ENCODE measurements around the gene FGF23. TPM values are rescaled to one million over a fixed set of nuclear protein-coding genes. Genes with fewer than 3 reads are reported as not detected.
A peak's percentile ranks its signal among the peaks of the same experiment; 100 is the strongest.

FGF23 gene
- total and polyA plus RNA-seq, 7 donors: not detected

DNA sequence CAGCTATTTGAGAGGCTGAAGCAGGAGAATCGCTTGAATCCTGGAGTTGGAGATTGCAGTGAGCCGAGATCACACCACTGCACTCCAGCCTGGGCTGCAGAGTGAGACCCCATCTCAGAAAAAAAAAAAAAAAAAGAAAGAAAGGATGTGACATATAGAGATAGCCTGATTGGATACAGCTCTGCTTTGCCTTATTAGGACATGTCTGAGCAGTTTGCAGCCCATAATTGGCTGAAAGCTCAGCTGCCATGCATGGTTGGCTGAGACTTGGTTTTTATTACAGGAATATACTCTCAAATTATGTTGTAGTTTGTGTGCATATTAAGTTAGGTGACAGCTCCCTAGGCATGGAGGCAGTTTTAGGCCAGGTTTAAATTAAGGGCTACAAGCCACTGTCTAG, 52.2 kb downstream of the FGF23 start:
- Histone ChIP-seq H3K4me1 (peaks cover 24% of the 10 kb centered on the region), H3K9me3 (no peaks in the 10 kb centered on the region), H3K27ac (peak overlapping the region; percentile 47), H3K4me3 (no peak overlapping the region), H3K27me3 (ENCODE audit: insufficient read depth in 3 of 3, low read length in 2 of 3) (no peaks in the 10 kb centered on the region), H3K36me3 (ENCODE audit: insufficient read depth in 1 of 2, low read depth in 1 of 2) (peaks cover 0 to 6% of the 10 kb centered on the region in 2 donors)
- ATAC-seq: no peak
- DNase-seq: no peak
- TF ChIP-seq, protein P1, sequence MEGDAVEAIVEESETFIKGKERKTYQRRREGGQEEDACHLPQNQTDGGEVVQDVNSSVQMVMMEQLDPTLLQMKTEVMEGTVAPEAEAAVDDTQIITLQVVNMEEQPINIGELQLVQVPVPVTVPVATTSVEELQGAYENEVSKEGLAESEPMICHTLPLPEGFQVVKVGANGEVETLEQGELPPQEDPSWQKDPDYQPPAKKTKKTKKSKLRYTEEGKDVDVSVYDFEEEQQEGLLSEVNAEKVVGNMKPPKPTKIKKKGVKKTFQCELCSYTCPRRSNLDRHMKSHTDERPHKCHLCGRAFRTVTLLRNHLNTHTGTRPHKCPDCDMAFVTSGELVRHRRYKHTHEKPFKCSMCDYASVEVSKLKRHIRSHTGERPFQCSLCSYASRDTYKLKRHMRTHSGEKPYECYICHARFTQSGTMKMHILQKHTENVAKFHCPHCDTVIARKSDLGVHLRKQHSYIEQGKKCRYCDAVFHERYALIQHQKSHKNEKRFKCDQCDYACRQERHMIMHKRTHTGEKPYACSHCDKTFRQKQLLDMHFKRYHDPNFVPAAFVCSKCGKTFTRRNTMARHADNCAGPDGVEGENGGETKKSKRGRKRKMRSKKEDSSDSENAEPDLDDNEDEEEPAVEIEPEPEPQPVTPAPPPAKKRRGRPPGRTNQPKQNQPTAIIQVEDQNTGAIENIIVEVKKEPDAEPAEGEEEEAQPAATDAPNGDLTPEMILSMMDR (IDR thresholded peaks at IDR 0.05): no peak
- intact Hi-C loops (cut with DNase I): no loop called here
- 96 to 98% (median 96%) methylated on average over 2 of the region's 2 CpGs for WGBS, 3 donors

DNA sequence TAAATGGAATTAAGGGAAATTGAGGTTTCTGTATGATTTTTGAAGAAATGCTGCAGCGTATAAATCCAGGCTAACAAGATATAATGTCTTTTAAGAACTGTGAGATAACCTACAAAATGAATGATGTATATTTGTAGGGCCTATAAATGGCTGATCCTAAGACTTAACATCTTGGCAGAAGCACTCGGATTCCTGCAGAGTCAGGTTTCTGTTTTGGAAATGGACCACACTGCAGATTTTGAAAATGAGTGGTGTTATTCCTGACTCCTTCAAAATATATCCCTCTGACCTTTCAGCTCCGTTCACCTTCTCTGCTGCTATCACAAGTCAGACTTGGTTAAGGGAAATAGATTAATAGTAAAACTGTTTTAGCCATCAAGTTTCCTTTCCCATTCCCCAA, 53.5 kb downstream of the FGF23 start:
- intact Hi-C loops (cut with DNase I): no loop called here
- WGBS, 3 donors: 30 to 47% (median 37%) methylated on average over 3 of the region's 3 CpGs

DNA sequence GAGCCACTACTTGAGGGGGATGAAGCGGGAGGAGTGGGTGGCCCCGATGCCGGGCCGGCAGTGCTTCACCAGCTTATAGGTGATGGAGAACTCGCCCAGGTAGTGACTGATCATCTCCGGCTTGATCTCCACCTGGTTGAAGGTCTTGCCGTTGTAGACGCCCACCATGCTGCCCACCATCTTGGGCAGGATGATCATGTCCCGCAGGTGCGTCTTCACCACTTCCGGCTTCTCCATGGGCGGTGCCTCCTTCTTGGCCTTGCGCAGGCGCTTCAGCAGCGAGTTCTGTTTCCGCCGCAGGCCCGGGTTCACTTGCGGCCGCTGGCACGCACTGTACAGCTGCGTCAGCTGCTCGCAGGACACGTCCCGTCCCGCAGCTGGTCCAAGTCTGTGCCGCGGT, 55.1 kb downstream of the FGF23 start:
- 95 to 99% (median 97%) methylated on average over 28 of the region's 28 CpGs for WGBS, 3 donors
- TF ChIP-seq, protein P1 (IDR thresholded peaks at IDR 0.05): no peak
- H3K27ac ChIP-seq: no peak overlapping the region
- H3K27me3 ChIP-seq (ENCODE audit: insufficient read depth in 3 of 3, low read length in 2 of 3): no peaks in the 10 kb centered on the region
- intact Hi-C loops (cut with DNase I): no loop called here
- peaks cover 33% of the 10 kb centered on the region for H3K4me1 ChIP-seq
- no peaks in the 10 kb centered on the region for H3K9me3 ChIP-seq
- peaks cover 0 to 6% of the 10 kb centered on the region in 2 donors for H3K36me3 ChIP-seq (ENCODE audit: insufficient read depth in 1 of 2, low read depth in 1 of 2)
- ATAC-seq (no peak), DNase-seq (no peak)
- H3K4me3 ChIP-seq: no peak overlapping the region

More for the DNA sequence above, 53.5 kb downstream of the FGF23 start:
- Histone ChIP-seq H3K4me3 (peak overlapping the region; percentile 9), H3K27ac (peak overlapping the region; percentile 51), H3K27me3 (ENCODE audit: insufficient read depth in 3 of 3, low read length in 2 of 3) (no peaks in the 10 kb centered on the region), H3K4me1 (peaks cover 30% of the 10 kb centered on the region), H3K36me3 (ENCODE audit: insufficient read depth in 1 of 2, low read depth in 1 of 2) (peaks cover 0 to 6% of the 10 kb centered on the region in 2 donors), H3K9me3 (no peaks in the 10 kb centered on the region)
- ATAC-seq (peak in 2 of 4 donors; percentile 62), DNase-seq (no peak)
- TF ChIP-seq, protein P1 (IDR thresholded peaks at IDR 0.05): no peak

DNA sequence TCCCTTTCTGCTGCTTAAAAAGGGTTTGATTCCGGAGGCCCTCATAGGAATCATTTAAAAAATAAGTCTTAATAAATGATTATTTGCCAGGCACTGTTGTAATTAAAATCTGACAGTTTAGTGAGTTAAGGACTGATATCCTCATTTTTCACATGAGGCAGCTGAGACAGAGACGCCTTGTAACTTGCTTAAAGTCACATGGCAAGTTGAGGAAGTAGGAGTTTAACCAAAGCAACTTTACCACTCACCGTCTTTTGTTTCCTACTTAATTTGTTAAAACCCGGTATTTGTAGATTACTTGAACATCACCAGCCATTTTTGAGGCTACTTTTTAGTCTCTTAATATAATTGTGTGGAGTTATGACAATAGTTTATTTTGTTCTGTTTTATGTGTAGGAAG, 56.1 kb downstream of the FGF23 start:
- H3K27ac ChIP-seq: peak overlapping the region; percentile 98
- no peak for ATAC-seq
- WGBS, 3 donors: 84 to 88% (median 87%) methylated on average over 4 of the region's 4 CpGs
- peaks cover 33% of the 10 kb centered on the region for H3K4me1 ChIP-seq
- intact Hi-C loops (cut with DNase I): no loop called here
- no peaks in the 10 kb centered on the region for H3K9me3 ChIP-seq
- H3K27me3 ChIP-seq (ENCODE audit: insufficient read depth in 3 of 3, low read length in 2 of 3): no peaks in the 10 kb centered on the region
- H3K4me3 ChIP-seq: no peak overlapping the region
- H3K36me3 ChIP-seq (ENCODE audit: insufficient read depth in 1 of 2, low read depth in 1 of 2): peaks cover 0 to 6% of the 10 kb centered on the region in 2 donors
- TF ChIP-seq, protein P1 (IDR thresholded peaks at IDR 0.05): no peak
- no peak for DNase-seq

DNA sequence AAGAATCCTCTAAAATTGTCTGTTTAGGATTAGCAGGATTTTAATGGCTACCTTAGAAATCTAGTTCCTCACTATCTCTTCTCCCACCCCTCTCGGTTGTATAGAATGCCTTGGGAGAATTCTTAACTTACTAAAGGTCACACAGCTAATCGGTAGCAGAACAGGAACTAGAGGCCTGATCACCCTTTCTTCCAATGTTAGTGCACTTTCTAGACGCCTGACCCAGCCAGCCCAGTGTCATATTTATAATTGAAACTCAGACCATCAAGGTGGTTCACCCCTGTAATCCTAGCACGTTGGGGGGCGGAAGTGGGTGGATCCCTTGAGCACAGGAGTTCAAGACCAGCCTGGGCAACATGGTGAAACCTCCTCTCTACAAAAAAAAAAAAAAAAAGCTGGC, 56.8 kb downstream of the FGF23 start:
- Histone ChIP-seq H3K4me3 (peak overlapping the region; percentile 99), H3K4me1 (peaks cover 33% of the 10 kb centered on the region), H3K27me3 (ENCODE audit: insufficient read depth in 3 of 3, low read length in 2 of 3) (no peaks in the 10 kb centered on the region), H3K36me3 (ENCODE audit: insufficient read depth in 1 of 2, low read depth in 1 of 2) (peaks cover 0 to 6% of the 10 kb centered on the region in 2 donors), H3K9me3 (no peaks in the 10 kb centered on the region), H3K27ac (peak overlapping the region; percentile 98)
- TF ChIP-seq, protein P1 (IDR thresholded peaks at IDR 0.05): no peak
- ATAC-seq (no peak), DNase-seq (no peak)
- WGBS, 3 donors: 67 to 72% (median 68%) methylated on average over 5 of the region's 5 CpGs
- intact Hi-C loops (cut with DNase I): no loop called here

All from psoas muscle (tissue), 8 donors.